HepG2 (cell line): ENCODE data around the gene MXRA7. TPM values are rescaled to one million over a fixed set of nuclear protein-coding genes. Genes with fewer than 3 reads are reported as not detected.
A peak's percentile ranks its signal among the peaks of the same experiment; 100 is the strongest.

ENCODE experiments used
- ELF3 ChIP-seq: IDR thresholded peaks from 2 replicates; pipeline ENCODE4 v1.6.1; 2016; ENCODE audit warnings: missing genetic modification reagents, missing compliant biosample characterization
- EP300 ChIP-seq, 3 experiments: sonication (generic) in 1 of 3; formaldehyde crosslinking in 1 of 3; IDR thresholded peaks; 2 replicates each; pipeline versions ENCODE4 v1.5.1 to v1.6.1; 2011 to 2020; ENCODE audit warnings: low read depth in 2 of 3, low read length in 2 of 3, borderline replicate concordance in 1 of 3, improper control_type of control experiment in 1 of 3, mild to moderate bottlenecking in 1 of 3, missing genetic modification reagents in 1 of 3, moderate library complexity in 1 of 3
- HDAC6 ChIP-seq: fragments of 200-600 bp; sonication (generic); IDR thresholded peaks from 2 replicates; pipeline ENCODE4 v1.7.0; 2017; ENCODE audit warnings: mild to moderate bottlenecking, antibody characterized with exemption, low read length, low read depth
- SNAPC2 ChIP-seq: sonication (generic); formaldehyde crosslinking; IDR thresholded peaks from 2 replicates; pipeline ENCODE4 v1.8.1; 2022; ENCODE audit warnings: mild to moderate bottlenecking, missing genetic modification reagents
- TBX2 ChIP-seq: sonication (generic); formaldehyde crosslinking; IDR thresholded peaks from 2 replicates; pipeline ENCODE4 v1.5.0; 2020; ENCODE audit warnings: missing genetic modification reagents, mild to moderate bottlenecking, borderline replicate concordance
- YEATS4 ChIP-seq: sonication (generic); formaldehyde crosslinking; IDR thresholded peaks from 2 replicates; pipeline ENCODE4 v1.4.0; 2020; ENCODE audit warnings: missing genetic modification reagents, borderline replicate concordance
- ZIK1 ChIP-seq: sonication (generic); formaldehyde crosslinking; IDR thresholded peaks from 2 replicates; pipeline ENCODE4 v1.5.0; 2020; ENCODE audit warnings: mild to moderate bottlenecking, low read depth, missing genetic modification reagents, borderline replicate concordance
- ZNF224 ChIP-seq: sonication (generic); formaldehyde crosslinking; IDR thresholded peaks from 2 replicates; pipeline ENCODE4 v1.5.0; 2020; ENCODE audit warnings: mild to moderate bottlenecking, missing genetic modification reagents
- ZNF343 ChIP-seq: sonication (generic); formaldehyde crosslinking; IDR thresholded peaks from 2 replicates; pipeline ENCODE4 v1.4.0; 2020; ENCODE audit warnings: mild to moderate bottlenecking, missing genetic modification reagents
- ZSCAN21 ChIP-seq: sonication (generic); formaldehyde crosslinking; IDR thresholded peaks from 2 replicates; pipeline ENCODE4 v1.8.0; 2022; ENCODE audit warnings: mild to moderate bottlenecking, missing genetic modification reagents, moderate library complexity, borderline replicate concordance
- ZSCAN9 ChIP-seq: IDR thresholded peaks from 2 replicates; pipeline ENCODE4 v1.6.1; 2016; ENCODE audit warnings: borderline replicate concordance
- polyA plus RNA-seq, 8 experiments: library from polyadenylated mRNA; depleted of rRNA in 3 of 8; stranded (reverse) in 7 of 8; unstranded in 1 of 8; fragments of >200 nt; fragmentation: Illumina TruSeq in 4 of 8; extraction: Trizol in 4 of 8; gene quantifications; 2 replicates each; pipeline versions ENCODE4 v1.2.1 to v1.2.3, GENCODE V29; 2011 to 2016; ENCODE audit warnings: low read depth in 4 of 8, missing spikeins in 1 of 8, mixed read lengths in 1 of 8; ENCODE audit not compliant: insufficient read depth in 1 of 8
- total RNA-seq, 5 experiments: library from RNA; depleted of rRNA; stranded (reverse); fragments of >200 nt; fragmentation: Illumina TruSeq; extraction: Trizol; gene quantifications; 2 replicates each; pipeline ENCODE4 v1.2.3, GENCODE V29; 2016; ENCODE audit warnings: low read depth in 1 of 5
- TF ChIP-seq, protein P1 (sequence below): IDR thresholded peaks from 2 replicates; pipeline ENCODE4 v1.6.1; 2016; ENCODE audit warnings: mild to moderate bottlenecking, missing biosample characterization, missing genetic modification reagents
- TF ChIP-seq, protein P2 (sequence below): sonication (generic); formaldehyde crosslinking; IDR thresholded peaks from 2 replicates; pipeline ENCODE4 v1.5.1; 2020; ENCODE audit warnings: mild to moderate bottlenecking, missing genetic modification reagents, borderline replicate concordance
- TF ChIP-seq, protein P3 (sequence below): sonication (generic); formaldehyde crosslinking; IDR thresholded peaks from 2 replicates; pipeline ENCODE4 v1.8.1; 2022; ENCODE audit warnings: mild to moderate bottlenecking, missing genetic modification reagents
- TF ChIP-seq, protein P4 (sequence below): IDR thresholded peaks from 2 replicates; pipeline ENCODE4 v1.6.1; 2016
- TF ChIP-seq, protein P5 (sequence below): sonication (generic); formaldehyde crosslinking; IDR thresholded peaks from 2 replicates; pipeline ENCODE4 v1.4.0; 2020; ENCODE audit warnings: missing genetic modification reagents
- TF ChIP-seq, protein P6 (sequence below): sonication (generic); formaldehyde crosslinking; IDR thresholded peaks from 2 replicates; pipeline ENCODE4 v1.4.0; 2020; ENCODE audit warnings: mild to moderate bottlenecking, missing genetic modification reagents

MXRA7 gene
- total and polyA plus RNA-seq, 2 of the 13 experiments (the other 11 are each of a cell fraction or from before 2014, with no cell fraction given), result 44.8 to 112 TPM

DNA sequence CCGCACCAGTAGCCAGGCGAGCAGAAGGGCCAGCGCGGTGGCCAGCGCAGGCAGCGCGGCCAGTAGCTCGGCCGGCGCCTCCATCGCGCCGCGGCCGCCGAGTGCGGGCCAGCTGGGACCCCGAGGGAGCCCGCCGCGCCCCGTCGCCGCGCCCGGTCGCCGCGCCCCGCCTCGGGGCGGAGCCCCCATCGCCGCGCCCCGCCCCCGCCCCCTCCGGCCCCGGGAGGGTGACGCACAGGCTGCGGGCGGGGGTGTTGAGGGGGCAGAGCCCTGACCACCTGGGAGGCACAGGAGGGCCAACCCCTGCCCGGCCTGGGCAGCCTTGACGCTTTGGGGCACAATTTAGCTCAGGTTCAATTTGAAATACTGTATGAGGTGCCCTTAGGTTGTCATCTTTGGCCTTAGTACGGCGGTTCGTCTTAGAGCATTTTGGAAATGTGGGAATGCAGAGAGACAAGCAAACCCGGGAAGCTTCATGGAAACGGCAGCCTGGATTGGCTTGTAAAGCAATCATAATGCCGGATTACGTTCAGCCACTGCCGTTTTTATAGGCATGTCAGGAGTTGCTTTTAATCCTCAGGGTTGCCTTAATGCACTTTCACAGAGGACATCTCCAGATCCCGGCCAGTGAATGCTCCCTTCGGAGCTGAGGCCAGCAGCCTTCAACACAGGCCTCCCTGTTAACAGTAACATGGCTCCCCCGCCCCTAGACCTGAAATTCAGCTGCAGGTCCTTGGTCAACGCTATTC lies at the start of gene MXRA7 (continued):
- peak; percentile 23; the same call in 1 of the 2 replicates for TF ChIP-seq ZSCAN9 (CRISPR knock-in tag)
- no peak for TF ChIP-seq HDAC6
- TF ChIP-seq YEATS4 (CRISPR knock-in tag), result peak; percentile 54; the same call in 1 of the 2 replicates
- TF ChIP-seq, protein P1, sequence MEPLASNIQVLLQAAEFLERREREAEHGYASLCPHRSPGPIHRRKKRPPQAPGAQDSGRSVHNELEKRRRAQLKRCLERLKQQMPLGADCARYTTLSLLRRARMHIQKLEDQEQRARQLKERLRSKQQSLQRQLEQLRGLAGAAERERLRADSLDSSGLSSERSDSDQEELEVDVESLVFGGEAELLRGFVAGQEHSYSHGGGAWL (CRISPR knock-in tag), result 0 out of 2 replicates have a peak, but pooled peaks have one; percentile 16
- no peak for TF ChIP-seq EP300 (IDR thresholded peaks at IDR 0.05; ENCODE audit: low read depth in 2 of 2, low read length in 2 of 2)
- TF ChIP-seq EP300 (CRISPR knock-in tag; IDR thresholded peaks at IDR 0.05; ENCODE audit: borderline replicate concordance), result peak; percentile 41; the same call in 1 of the 2 replicates
- no peak for TF ChIP-seq ZNF224
- TF ChIP-seq ELF3, result peak; percentile 49; the same call in 1 of the 2 replicates
- TF ChIP-seq ZNF343, result no peak
- TF ChIP-seq ZSCAN21, result peak; percentile 29; the same call in 1 of the 2 replicates
- TF ChIP-seq, protein P2, sequence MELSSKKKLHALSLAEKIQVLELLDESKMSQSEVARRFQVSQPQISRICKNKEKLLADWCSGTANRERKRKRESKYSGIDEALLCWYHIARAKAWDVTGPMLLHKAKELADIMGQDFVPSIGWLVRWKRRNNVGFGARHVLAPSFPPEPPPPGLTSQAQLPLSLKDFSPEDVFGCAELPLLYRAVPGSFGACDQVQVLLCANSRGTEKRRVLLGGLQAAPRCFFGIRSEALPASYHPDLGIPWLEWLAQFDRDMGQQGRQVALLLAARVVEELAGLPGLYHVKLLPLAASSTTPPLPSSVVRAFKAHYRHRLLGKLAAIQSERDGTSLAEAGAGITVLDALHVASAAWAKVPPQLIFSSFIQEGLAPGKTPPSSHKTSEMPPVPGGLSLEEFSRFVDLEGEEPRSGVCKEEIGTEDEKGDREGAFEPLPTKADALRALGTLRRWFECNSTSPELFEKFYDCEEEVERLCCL, result 0 out of 2 replicates have a peak, but pooled peaks have one; percentile 73
- TF ChIP-seq TBX2, result peak; percentile 65; the same call in 1 of the 2 replicates
- TF ChIP-seq, protein P3, sequence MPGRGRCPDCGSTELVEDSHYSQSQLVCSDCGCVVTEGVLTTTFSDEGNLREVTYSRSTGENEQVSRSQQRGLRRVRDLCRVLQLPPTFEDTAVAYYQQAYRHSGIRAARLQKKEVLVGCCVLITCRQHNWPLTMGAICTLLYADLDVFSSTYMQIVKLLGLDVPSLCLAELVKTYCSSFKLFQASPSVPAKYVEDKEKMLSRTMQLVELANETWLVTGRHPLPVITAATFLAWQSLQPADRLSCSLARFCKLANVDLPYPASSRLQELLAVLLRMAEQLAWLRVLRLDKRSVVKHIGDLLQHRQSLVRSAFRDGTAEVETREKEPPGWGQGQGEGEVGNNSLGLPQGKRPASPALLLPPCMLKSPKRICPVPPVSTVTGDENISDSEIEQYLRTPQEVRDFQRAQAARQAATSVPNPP, result no peak
- TF ChIP-seq, protein P4, sequence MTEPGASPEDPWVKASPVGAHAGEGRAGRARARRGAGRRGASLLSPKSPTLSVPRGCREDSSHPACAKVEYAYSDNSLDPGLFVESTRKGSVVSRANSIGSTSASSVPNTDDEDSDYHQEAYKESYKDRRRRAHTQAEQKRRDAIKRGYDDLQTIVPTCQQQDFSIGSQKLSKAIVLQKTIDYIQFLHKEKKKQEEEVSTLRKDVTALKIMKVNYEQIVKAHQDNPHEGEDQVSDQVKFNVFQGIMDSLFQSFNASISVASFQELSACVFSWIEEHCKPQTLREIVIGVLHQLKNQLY (CRISPR knock-in tag), result no peak
- TF ChIP-seq SNAPC2 (CRISPR knock-in tag), result no peak
- TF ChIP-seq, protein P5, sequence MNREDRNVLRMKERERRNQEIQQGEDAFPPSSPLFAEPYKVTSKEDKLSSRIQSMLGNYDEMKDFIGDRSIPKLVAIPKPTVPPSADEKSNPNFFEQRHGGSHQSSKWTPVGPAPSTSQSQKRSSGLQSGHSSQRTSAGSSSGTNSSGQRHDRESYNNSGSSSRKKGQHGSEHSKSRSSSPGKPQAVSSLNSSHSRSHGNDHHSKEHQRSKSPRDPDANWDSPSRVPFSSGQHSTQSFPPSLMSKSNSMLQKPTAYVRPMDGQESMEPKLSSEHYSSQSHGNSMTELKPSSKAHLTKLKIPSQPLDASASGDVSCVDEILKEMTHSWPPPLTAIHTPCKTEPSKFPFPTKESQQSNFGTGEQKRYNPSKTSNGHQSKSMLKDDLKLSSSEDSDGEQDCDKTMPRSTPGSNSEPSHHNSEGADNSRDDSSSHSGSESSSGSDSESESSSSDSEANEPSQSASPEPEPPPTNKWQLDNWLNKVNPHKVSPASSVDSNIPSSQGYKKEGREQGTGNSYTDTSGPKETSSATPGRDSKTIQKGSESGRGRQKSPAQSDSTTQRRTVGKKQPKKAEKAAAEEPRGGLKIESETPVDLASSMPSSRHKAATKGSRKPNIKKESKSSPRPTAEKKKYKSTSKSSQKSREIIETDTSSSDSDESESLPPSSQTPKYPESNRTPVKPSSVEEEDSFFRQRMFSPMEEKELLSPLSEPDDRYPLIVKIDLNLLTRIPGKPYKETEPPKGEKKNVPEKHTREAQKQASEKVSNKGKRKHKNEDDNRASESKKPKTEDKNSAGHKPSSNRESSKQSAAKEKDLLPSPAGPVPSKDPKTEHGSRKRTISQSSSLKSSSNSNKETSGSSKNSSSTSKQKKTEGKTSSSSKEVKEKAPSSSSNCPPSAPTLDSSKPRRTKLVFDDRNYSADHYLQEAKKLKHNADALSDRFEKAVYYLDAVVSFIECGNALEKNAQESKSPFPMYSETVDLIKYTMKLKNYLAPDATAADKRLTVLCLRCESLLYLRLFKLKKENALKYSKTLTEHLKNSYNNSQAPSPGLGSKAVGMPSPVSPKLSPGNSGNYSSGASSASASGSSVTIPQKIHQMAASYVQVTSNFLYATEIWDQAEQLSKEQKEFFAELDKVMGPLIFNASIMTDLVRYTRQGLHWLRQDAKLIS, result no peak
- TF ChIP-seq, protein P6, sequence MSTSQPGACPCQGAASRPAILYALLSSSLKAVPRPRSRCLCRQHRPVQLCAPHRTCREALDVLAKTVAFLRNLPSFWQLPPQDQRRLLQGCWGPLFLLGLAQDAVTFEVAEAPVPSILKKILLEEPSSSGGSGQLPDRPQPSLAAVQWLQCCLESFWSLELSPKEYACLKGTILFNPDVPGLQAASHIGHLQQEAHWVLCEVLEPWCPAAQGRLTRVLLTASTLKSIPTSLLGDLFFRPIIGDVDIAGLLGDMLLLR, result no peak
- 0 out of 2 replicates have a peak, but pooled peaks have one; percentile 24 for TF ChIP-seq ZIK1 (CRISPR knock-in tag)
